Nephron (organoid): ENCODE results near the gene NUDT9.
A peak's percentile ranks its signal among the peaks of the same experiment; 100 is the strongest.

Source experiments
- H3K27ac Mint-ChIP-seq, 3 experiments: 2 replicates each; pipeline ENCODE4 v1.8.0; 2020; ENCODE audit warnings: mixed read lengths in 3 of 3, mild to moderate bottlenecking in 2 of 3, moderate library complexity in 1 of 3
- H3K27me3 Mint-ChIP-seq: 2 replicates; pipeline ENCODE4 v1.8.0; 2021; ENCODE audit warnings: low read depth, mild to moderate bottlenecking, moderate library complexity, mixed read lengths
- H3K36me3 Mint-ChIP-seq: 2 replicates; pipeline ENCODE4 v1.8.0; 2020; ENCODE audit warnings: low read depth, mixed read lengths
- H3K4me1 Mint-ChIP-seq: 2 replicates; pipeline ENCODE4 v1.8.0; 2020; ENCODE audit warnings: mixed read lengths
- H3K4me3 Mint-ChIP-seq, 3 experiments: 2 replicates each; pipeline ENCODE4 v1.8.0; 2020; ENCODE audit warnings: mild to moderate bottlenecking in 3 of 3, mixed read lengths in 3 of 3, moderate library complexity in 2 of 3
- H3K9me3 Mint-ChIP-seq: 2 replicates; pipeline ENCODE4 v1.8.0; 2020; ENCODE audit warnings: mixed read lengths
- TF ChIP-seq, protein P1 (sequence below), 3 experiments: fragments of 200-600 bp; sonication (generic); IDR thresholded peaks; one replicate each; pipeline ENCODE4 v1.5.0; 2021; ENCODE audit warnings: antibody characterized with exemption in 3 of 3; ENCODE audit not compliant: unreplicated experiment in 3 of 3

NUDT9 gene

DNA sequence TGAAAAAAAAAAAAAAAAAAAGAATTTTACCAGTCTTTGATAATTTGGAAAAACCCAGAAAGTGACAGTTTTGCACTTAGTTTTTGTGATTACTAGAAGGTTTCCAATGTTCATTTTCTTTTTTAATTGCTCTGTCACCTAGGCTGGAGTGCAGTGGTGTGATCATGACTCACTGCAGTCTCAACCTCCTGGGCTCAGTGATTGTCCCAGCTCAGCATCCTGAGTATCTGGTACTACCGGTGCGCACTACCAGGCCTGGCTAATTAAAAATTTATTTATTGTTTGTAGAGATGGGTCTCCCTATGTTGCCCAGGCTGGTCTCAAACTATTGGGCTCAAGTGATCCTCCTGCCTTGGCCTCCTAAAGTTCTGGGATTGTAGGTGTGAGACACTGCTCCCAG lies 3.3 kb downstream of the NUDT9 start:
- peaks cover 24% of the 10 kb centered on the region for H3K4me1 Mint-ChIP-seq
- no peaks in the 10 kb centered on the region for H3K27me3 Mint-ChIP-seq
- TF ChIP-seq, protein P1, sequence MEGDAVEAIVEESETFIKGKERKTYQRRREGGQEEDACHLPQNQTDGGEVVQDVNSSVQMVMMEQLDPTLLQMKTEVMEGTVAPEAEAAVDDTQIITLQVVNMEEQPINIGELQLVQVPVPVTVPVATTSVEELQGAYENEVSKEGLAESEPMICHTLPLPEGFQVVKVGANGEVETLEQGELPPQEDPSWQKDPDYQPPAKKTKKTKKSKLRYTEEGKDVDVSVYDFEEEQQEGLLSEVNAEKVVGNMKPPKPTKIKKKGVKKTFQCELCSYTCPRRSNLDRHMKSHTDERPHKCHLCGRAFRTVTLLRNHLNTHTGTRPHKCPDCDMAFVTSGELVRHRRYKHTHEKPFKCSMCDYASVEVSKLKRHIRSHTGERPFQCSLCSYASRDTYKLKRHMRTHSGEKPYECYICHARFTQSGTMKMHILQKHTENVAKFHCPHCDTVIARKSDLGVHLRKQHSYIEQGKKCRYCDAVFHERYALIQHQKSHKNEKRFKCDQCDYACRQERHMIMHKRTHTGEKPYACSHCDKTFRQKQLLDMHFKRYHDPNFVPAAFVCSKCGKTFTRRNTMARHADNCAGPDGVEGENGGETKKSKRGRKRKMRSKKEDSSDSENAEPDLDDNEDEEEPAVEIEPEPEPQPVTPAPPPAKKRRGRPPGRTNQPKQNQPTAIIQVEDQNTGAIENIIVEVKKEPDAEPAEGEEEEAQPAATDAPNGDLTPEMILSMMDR (IDR thresholded peaks at IDR 0.05; ENCODE audit: unreplicated experiment in 3 of 3), result no peak
- H3K9me3 Mint-ChIP-seq, result no peaks in the 10 kb centered on the region
- H3K27ac Mint-ChIP-seq, result no peak overlapping the region
- no peaks in the 10 kb centered on the region for H3K36me3 Mint-ChIP-seq
- H3K4me3 Mint-ChIP-seq, result peak overlapping the region in 2 of 3 experiments; percentile 38 to 47

DNA sequence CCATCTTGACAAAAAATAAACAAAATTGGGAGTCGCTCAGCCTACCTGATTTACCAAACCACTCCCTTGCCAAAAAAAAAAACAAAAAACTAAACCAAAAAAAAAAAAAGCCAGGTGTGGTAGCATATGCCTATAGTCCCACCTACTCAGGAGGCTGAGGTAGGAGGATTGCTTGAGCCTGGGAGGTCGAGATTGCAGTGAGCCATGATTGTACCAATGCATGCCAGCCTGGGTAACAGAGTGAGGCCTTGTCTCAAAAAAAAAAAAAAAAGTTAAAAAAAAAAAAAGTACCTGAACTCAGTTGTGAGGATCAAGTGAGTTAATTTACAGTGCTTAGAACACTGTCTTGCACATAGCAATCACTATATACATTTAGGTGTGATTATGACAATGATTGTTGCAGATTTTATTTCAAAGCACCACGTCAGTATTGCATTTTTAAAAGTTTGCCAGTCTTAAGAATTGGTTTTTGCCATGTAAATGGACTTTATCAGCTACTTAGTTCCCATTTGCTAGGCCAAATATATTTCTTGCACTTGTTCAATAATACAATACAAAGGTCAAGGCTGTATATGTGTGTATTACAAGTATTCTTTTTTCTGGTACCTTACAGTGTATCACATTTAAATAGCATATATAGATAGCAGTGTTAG lies 4.6 kb downstream of the NUDT9 start:
- H3K36me3 Mint-ChIP-seq, result no peaks in the 10 kb centered on the region
- no peaks in the 10 kb centered on the region for H3K27me3 Mint-ChIP-seq
- TF ChIP-seq, protein P1 (IDR thresholded peaks at IDR 0.05; ENCODE audit: unreplicated experiment in 3 of 3), result no peak

DNA sequence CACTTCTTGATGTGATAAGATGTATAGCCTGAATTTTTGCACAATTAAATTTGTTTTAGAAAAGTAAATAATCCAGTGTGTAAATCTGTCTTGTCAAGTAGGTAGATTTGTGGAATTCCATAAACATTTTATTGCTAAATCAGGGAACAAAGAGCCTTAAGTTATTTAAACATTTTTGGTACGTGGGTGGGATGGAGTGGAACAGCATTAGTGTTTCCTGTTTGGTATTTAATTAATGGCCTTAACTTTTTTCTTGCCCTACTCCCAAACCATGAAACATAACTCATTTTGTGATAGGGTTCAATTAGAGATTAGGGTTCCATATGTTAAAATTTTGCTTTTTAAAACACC lies 5.1 kb downstream of the NUDT9 start:
- TF ChIP-seq, protein P1 (IDR thresholded peaks at IDR 0.05; ENCODE audit: unreplicated experiment in 3 of 3), result no peak
- H3K4me3 Mint-ChIP-seq, result no peak overlapping the region
- no peaks in the 10 kb centered on the region for H3K9me3 Mint-ChIP-seq
- H3K27ac Mint-ChIP-seq, result peak overlapping the region in 2 of 3 experiments; percentile 38 to 53
- H3K4me1 Mint-ChIP-seq, result peaks cover 19% of the 10 kb centered on the region
- H3K27me3 Mint-ChIP-seq, result no peaks in the 10 kb centered on the region
- H3K36me3 Mint-ChIP-seq, result no peaks in the 10 kb centered on the region

More for the DNA sequence above, 4.6 kb downstream of the NUDT9 start:
- Mint-ChIP-seq H3K4me3 (no peak overlapping the region), H3K27ac (peak overlapping the region in 2 of 3 experiments; percentile 38 to 53), H3K4me1 (peaks cover 24% of the 10 kb centered on the region), H3K9me3 (no peaks in the 10 kb centered on the region)

DNA sequence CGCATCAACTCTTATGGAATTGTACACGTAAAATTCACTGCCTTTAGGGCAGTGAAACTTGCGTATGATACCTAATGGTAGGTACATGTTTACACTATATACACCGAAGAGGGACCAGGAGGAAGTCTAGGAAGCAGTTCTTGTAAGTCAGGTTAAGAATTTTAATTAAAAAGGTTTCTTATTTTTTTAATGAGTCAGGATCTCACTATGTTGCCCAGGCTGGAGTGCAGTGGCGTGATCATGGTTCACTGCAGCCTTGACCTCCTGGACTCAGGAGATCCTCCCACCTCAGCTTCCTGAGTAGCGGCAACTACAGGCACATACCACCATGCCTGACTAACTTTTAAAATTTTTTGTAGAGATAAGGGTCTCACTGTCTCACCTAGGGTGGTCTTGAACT lies 6.6 kb downstream of the NUDT9 start:
- H3K4me1 Mint-ChIP-seq, result peaks cover 11% of the 10 kb centered on the region
- H3K27me3 Mint-ChIP-seq, result no peaks in the 10 kb centered on the region
- H3K4me3 Mint-ChIP-seq, result no peak overlapping the region
- no peaks in the 10 kb centered on the region for H3K9me3 Mint-ChIP-seq
- H3K36me3 Mint-ChIP-seq, result no peaks in the 10 kb centered on the region
- H3K27ac Mint-ChIP-seq, result no peak overlapping the region
- TF ChIP-seq, protein P1 (IDR thresholded peaks at IDR 0.05; ENCODE audit: unreplicated experiment in 3 of 3), result no peak

DNA sequence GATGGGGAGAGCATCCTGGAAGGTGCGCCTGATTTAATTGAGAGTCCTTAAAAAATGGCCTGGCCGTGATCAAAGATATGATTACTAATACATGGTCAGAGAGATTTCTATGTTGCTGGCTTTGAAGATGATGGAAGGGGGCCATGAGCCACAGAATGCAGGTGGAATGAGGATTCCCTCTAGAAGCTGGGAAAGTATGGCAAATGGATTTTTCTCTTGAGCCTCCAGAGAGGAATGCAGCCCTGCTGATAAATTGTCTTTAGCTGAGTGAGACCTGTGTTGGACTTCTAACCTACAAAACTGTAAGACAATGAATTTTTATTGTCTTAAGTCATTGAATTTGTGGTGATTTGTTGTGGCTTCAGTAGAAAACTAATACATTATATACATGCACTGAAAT lies 7.7 kb downstream of the NUDT9 start:
- Mint-ChIP-seq H3K4me1 (peaks cover 8% of the 10 kb centered on the region), H3K36me3 (peaks cover 3% of the 10 kb centered on the region), H3K27ac (no peak overlapping the region), H3K9me3 (no peaks in the 10 kb centered on the region), H3K27me3 (no peaks in the 10 kb centered on the region), H3K4me3 (no peak overlapping the region)
- TF ChIP-seq, protein P1 (IDR thresholded peaks at IDR 0.05; ENCODE audit: unreplicated experiment in 3 of 3), result no peak

DNA sequence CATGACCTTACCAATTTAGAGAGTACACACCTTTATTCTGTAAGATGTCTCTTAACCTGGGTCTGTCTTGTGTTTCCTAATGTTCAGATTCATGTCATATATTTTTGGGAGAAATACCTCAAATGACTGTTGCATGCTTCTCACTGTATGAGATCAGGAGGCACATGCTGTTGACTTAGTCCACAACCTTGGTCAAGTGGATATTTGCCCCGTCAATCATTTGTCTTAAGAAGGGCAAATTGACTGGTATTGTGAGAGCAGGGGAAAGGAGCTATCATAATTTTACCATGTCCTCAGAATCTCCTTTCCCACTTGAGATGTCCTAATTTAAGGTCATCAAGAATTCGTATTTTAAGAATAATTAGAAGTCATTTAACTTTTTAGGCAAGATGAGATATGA lies 11.0 kb downstream of the NUDT9 start:
- Mint-ChIP-seq H3K4me1 (peaks cover 3% of the 10 kb centered on the region), H3K4me3 (no peak overlapping the region), H3K9me3 (no peaks in the 10 kb centered on the region), H3K27ac (no peak overlapping the region), H3K36me3 (peaks cover 20% of the 10 kb centered on the region), H3K27me3 (no peaks in the 10 kb centered on the region)
- TF ChIP-seq, protein P1 (IDR thresholded peaks at IDR 0.05; ENCODE audit: unreplicated experiment in 3 of 3), result no peak
